ENCODE results near the gene MEGF6.
"Not testable (repeated sequence)": the region's sequence is repeated elsewhere in the genome, so short reads cannot be mapped to it uniquely, and the experiment has no call there.

Gene MEGF6

GRCh38 chr1:3584915-3585314, 26.4 kb downstream of the MEGF6 start:
- H3K4me3 ChIP-seq (ENCODE audit: low read depth, low read length), result no peak overlapping the region
- no peak for DNase-seq
- H3K27ac ChIP-seq, result no peak overlapping the region
- no peaks in the 10 kb centered on the region for H3K9me3 ChIP-seq (ENCODE audit: severe bottlenecking)
- no peaks in the 10 kb centered on the region for H3K27me3 ChIP-seq (ENCODE audit: insufficient read depth, low read depth, severe bottlenecking)
- no peak for TF ChIP-seq CTCF (IDR thresholded peaks at IDR 0.05; ENCODE audit: low read depth, low read length)
- H3K36me3 ChIP-seq, result no peaks in the 10 kb centered on the region

- not testable (repeated sequence) for DNase-seq; H3K9me3 ChIP-seq (ENCODE audit: severe bottlenecking); H3K36me3 ChIP-seq; H3K27ac ChIP-seq; H3K4me3 ChIP-seq (ENCODE audit: low read depth, low read length); H3K27me3 ChIP-seq (ENCODE audit: insufficient read depth, low read depth, severe bottlenecking)
Measured at GRCh38 chr1:3583751-3584150, 27.6 kb downstream of the MEGF6 start.

DNA sequence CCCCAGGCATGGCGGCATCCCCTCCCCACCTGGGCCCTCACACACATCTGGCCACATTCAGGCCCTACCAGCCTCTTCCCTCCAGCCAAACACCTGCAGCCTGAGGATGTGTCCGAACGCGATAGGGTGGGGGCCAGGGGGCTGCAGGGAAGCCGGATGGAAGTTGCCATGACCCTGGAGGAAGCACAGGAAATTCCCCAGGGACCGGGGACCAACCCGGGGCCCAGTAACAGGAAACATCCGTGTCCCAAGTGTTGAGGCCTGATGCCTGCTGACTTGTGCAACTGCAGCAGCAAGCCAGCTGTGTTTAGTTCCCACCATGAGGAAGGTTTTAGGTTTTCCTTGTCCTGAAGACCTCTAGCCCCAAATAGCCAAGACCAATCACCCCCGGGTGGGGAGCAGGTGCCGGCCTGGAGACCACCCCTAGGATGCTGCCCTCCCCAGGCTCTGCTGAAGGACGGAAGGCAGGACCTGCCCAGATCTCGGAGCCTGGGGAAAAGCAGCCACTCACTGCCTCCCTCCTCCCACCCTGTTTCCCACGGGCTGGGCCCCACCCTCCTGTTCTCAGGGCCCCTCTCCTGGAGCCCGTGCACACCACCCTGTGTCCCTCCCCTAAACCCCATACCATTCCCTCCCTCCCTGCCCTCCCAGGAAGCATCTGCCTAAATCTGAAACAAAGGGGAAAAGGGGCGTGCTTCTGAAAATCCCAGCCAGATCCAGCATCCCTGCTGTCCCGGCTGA, 29.8 kb downstream of the MEGF6 start:
- Histone ChIP-seq H3K9me3 (ENCODE audit: severe bottlenecking) (no peaks in the 10 kb centered on the region), H3K36me3 (no peaks in the 10 kb centered on the region), H3K27me3 (ENCODE audit: insufficient read depth, low read depth, severe bottlenecking) (no peaks in the 10 kb centered on the region), H3K27ac (no peak overlapping the region), H3K4me3 (ENCODE audit: low read depth, low read length) (no peak overlapping the region)
- no peak for TF ChIP-seq CTCF (IDR thresholded peaks at IDR 0.05; ENCODE audit: low read depth, low read length)
- no peak for DNase-seq

- no peaks in the 10 kb centered on the region for H3K9me3 ChIP-seq (ENCODE audit: severe bottlenecking)
- H3K27ac ChIP-seq, result no peak overlapping the region
- DNase-seq, result no peak
- H3K36me3 ChIP-seq, result no peaks in the 10 kb centered on the region
- H3K27me3 ChIP-seq (ENCODE audit: insufficient read depth, low read depth, severe bottlenecking), result no peaks in the 10 kb centered on the region
- no peak for TF ChIP-seq CTCF (IDR thresholded peaks at IDR 0.05; ENCODE audit: low read depth, low read length)
- H3K4me3 ChIP-seq (ENCODE audit: low read depth, low read length), result no peak overlapping the region
Measured at GRCh38 chr1:3580231-3580630, 31.1 kb downstream of the MEGF6 start.

- Histone ChIP-seq H3K27me3 (ENCODE audit: insufficient read depth, low read depth, severe bottlenecking) (no peaks in the 10 kb centered on the region), H3K27ac (no peak overlapping the region), H3K4me3 (ENCODE audit: low read depth, low read length) (no peak overlapping the region), H3K36me3 (no peaks in the 10 kb centered on the region), H3K9me3 (ENCODE audit: severe bottlenecking) (no peaks in the 10 kb centered on the region)
- no peak for DNase-seq
- TF ChIP-seq CTCF (IDR thresholded peaks at IDR 0.05; ENCODE audit: low read depth, low read length), result no peak
Measured at GRCh38 chr1:3579626-3580025, 31.7 kb downstream of the MEGF6 start.

GRCh38 chr1:3578906-3579305, 32.4 kb downstream of the MEGF6 start:
- no peak for DNase-seq
- Histone ChIP-seq H3K27ac (no peak overlapping the region), H3K27me3 (ENCODE audit: insufficient read depth, low read depth, severe bottlenecking) (no peaks in the 10 kb centered on the region), H3K36me3 (no peaks in the 10 kb centered on the region), H3K4me3 (ENCODE audit: low read depth, low read length) (no peak overlapping the region), H3K9me3 (ENCODE audit: severe bottlenecking) (no peaks in the 10 kb centered on the region)
- no peak for TF ChIP-seq CTCF (IDR thresholded peaks at IDR 0.05; ENCODE audit: low read depth, low read length)

All from WERI-Rb-1 (cell line).